ENCODE data around the gene MIXL1.
"Not testable (repeated sequence)": the region's sequence is repeated elsewhere in the genome, so short reads cannot be mapped to it uniquely, and the experiment has no call there.

MIXL1 gene

GRCh38 chr1:226223157-226223785 is at the start of gene MIXL1:
MIXL1 (plus strand) TSS chr1:226223664; CDS start chr1:226223682, 18 bp downstream.
- no peak for DNase-seq (ENCODE audit: low read depth in 1 of 2, low spot score in 1 of 2)

- DNase-seq (ENCODE audit: low read depth in 1 of 2, low spot score in 1 of 2), result no peak
Observed at GRCh38 chr1:226176870-226177269, 46.6 kb upstream of the MIXL1 start.

GRCh38 chr1:226181996-226182714 is 41.3 kb upstream of the MIXL1 start:
- no peak for DNase-seq (ENCODE audit: low read depth in 1 of 2, low spot score in 1 of 2)

- no peak for DNase-seq (ENCODE audit: low read depth in 1 of 2, low spot score in 1 of 2)
Observed at GRCh38 chr1:226185141-226186036, 38.1 kb upstream of the MIXL1 start.

- DNase-seq (ENCODE audit: low read depth in 1 of 2, low spot score in 1 of 2), result peak; percentile 71 to 74
Observed at GRCh38 chr1:226186124-226187018, 37.1 kb upstream of the MIXL1 start, which contains the start of gene ACBD3. ACBD3 (minus strand) TSS chr1:226186741; CDS start chr1:226186675, 66 bp downstream.

GRCh38 chr1:226187019-226187322 is 36.5 kb upstream of the MIXL1 start:
- no peak for DNase-seq (ENCODE audit: low read depth in 1 of 2, low spot score in 1 of 2)

GRCh38 chr1:226187380-226187779 is 36.1 kb upstream of the MIXL1 start:
- DNase-seq (ENCODE audit: low read depth in 1 of 2, low spot score in 1 of 2), result no peak

GRCh38 chr1:226195144-226195543 is 28.3 kb upstream of the MIXL1 start:
- no peak for DNase-seq (ENCODE audit: low read depth in 1 of 2, low spot score in 1 of 2)

- no peak for DNase-seq (ENCODE audit: low read depth in 1 of 2, low spot score in 1 of 2)
Observed at GRCh38 chr1:226199971-226200370, 23.5 kb upstream of the MIXL1 start.

GRCh38 chr1:226201029-226201593 is 22.4 kb upstream of the MIXL1 start:
- DNase-seq (ENCODE audit: low read depth in 1 of 2, low spot score in 1 of 2), result no peak

GRCh38 chr1:226202246-226202645 is 21.2 kb upstream of the MIXL1 start:
- DNase-seq (ENCODE audit: low read depth in 1 of 2, low spot score in 1 of 2), result no peak

GRCh38 chr1:226202666-226203065 is 20.8 kb upstream of the MIXL1 start:
- DNase-seq (ENCODE audit: low read depth in 1 of 2, low spot score in 1 of 2), result not testable (repeated sequence)

- no peak for DNase-seq (ENCODE audit: low read depth in 1 of 2, low spot score in 1 of 2)
Observed at GRCh38 chr1:226203240-226203639, 20.2 kb upstream of the MIXL1 start.

- no peak for DNase-seq (ENCODE audit: low read depth in 1 of 2, low spot score in 1 of 2)
Observed at GRCh38 chr1:226203655-226204054, 19.8 kb upstream of the MIXL1 start.

GRCh38 chr1:226204198-226204597 is 19.3 kb upstream of the MIXL1 start:
- DNase-seq (ENCODE audit: low read depth in 1 of 2, low spot score in 1 of 2), result no peak

- no peak for DNase-seq (ENCODE audit: low read depth in 1 of 2, low spot score in 1 of 2)
Observed at GRCh38 chr1:226207048-226207447, 16.4 kb upstream of the MIXL1 start.

GRCh38 chr1:226209307-226210059 is 14.0 kb upstream of the MIXL1 start:
- no peak for DNase-seq (ENCODE audit: low read depth in 1 of 2, low spot score in 1 of 2)

GRCh38 chr1:226210571-226211176 is 12.8 kb upstream of the MIXL1 start:
- DNase-seq (ENCODE audit: low read depth in 1 of 2, low spot score in 1 of 2), result no peak

GRCh38 chr1:226211181-226211821 is 12.2 kb upstream of the MIXL1 start:
- no peak for DNase-seq (ENCODE audit: low read depth in 1 of 2, low spot score in 1 of 2)

Data from activated T-helper 1 cell treated with anti-CD3 and anti-CD28 coated beads, Interleukin-2, amount 50 U/mL, for 16 hours (primary cell).